ENCODE measurements around the gene GOLGA6D.
"Not testable (repeated sequence)": the region's sequence is repeated elsewhere in the genome, so short reads cannot be mapped to it uniquely, and the experiment has no call there.

The GOLGA6D gene, protein sequence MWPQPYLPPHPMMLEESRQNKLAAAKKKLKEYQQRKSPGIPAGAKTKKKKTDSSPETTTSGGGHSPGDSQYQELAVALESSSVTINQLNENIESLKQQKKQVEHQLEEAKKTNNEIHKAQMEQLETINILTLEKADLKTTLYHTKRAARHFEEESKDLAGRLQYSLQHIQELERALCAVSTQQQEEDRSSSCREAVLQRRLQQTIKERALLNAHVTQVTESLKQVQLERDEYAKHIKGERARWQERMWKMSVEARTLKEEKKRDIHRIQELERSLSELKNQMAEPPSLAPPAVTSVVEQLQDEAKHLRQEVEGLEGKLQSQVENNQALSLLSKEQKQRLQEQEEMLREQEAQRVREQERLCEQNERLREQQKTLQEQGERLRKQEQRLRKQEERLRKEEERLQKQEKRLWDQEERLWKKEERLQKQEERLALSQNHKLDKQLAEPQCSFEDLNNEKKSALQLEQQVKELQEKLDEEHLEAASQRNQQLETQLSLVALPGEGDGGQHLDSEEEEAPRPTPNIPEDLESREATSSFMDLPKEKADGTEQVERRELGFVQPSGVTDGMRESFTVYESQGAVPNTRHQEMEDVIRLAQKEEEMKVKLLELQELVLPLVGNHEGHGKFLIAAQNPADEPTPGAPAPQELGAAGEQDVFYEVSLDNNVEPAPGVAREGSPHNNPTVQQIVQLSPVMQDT

DNA sequence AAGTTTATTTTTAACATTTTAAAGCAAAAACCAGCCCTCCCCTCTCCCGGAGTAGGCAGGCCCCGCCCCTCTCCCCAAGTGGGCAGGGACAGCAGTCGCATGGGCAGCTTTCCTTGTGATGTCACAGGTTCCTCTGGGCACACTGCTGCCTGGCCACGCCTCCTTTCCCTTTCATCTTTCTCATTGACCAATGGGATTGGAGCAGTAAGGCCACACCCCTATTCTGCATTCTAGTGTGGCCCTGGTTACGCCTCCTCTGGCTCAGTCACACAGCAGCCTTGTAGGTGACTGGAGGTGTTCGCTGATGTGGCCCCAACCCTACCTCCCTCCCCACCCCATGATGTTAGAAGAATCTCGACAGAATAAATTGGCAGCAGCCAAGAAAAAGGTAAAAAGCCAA, at the start of gene GOLGA6D:
Gene GOLGA6D, plus strand, starts transcription at position 264 of the 400 bp plus-strand sequence. Its CDS starts 41 bp downstream, at position 305.
- DNase-seq (ENCODE audit: low read depth), result not testable (repeated sequence)

DNA sequence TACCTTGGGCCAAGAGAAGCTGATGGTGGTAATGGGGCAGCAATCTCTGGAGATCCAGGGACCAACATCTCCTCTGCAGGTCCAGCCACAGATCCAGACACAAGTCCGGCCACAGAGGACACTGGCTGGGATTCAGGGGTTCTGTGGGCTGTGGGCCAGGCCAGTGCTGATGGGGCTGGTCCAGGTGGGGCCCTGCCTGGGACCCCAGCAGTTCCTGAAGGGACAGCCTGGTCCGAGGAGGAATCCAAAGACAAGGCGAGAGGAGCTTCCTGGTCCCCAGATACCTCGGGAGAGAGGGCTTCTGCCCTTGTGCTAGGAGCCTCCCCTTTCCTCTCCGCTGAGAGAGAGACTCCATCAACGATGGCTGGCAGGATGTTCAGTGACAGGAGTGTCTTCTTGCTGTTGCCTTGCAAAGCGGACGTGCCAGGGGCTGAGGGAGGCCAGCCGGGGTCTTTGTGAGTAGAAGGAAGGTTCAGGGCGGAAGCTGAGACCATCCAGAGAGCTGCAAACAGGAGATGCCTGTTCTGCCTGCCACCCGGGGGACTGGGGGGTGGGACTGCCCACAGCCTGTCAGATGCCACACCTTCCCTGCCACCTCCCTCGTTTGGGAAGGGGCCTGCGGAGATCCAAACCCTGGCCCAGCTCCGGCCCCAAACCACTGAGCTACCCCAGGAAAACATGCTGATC, 49.0 kb upstream of the GOLGA6D start:
- no peak for DNase-seq (ENCODE audit: low read depth)

- no peak for DNase-seq (ENCODE audit: low read depth)
These were observed 48.3 kb upstream of the GOLGA6D start for GRCh38 chr15:75234191-75234810.

- DNase-seq (ENCODE audit: low read depth), result no peak
These were observed 47.5 kb upstream of the GOLGA6D start for GRCh38 chr15:75235051-75235673.

- DNase-seq (ENCODE audit: low read depth), result no peak
These were observed 46.6 kb upstream of the GOLGA6D start for GRCh38 chr15:75235760-75236729.

GRCh38 chr15:75237316-75237982, 45.2 kb upstream of the GOLGA6D start:
- DNase-seq (ENCODE audit: low read depth), result no peak

- DNase-seq (ENCODE audit: low read depth), result no peak
These were observed 44.5 kb upstream of the GOLGA6D start for GRCh38 chr15:75238150-75238549.

DNA sequence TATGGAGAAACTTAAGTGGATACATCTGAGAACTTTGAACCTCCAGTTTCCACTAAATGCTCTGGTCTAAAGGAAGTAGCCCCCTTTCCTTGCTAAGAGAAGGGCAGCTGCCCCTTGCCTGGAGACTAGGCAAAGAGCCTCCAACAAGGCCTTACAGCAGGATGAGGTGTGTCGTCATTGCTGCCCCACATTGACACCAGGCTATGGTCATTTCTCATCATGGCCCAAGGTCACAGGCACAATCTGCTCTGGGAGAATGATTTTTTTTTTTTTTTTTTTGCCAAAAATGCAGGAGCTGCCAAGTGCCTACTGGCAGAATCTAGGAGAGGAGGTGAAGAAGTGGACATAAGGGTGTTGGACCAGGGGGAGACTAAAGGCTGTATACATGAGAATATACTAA, 36.9 kb upstream of the GOLGA6D start:
- not testable (repeated sequence) for DNase-seq (ENCODE audit: low read depth)

DNA sequence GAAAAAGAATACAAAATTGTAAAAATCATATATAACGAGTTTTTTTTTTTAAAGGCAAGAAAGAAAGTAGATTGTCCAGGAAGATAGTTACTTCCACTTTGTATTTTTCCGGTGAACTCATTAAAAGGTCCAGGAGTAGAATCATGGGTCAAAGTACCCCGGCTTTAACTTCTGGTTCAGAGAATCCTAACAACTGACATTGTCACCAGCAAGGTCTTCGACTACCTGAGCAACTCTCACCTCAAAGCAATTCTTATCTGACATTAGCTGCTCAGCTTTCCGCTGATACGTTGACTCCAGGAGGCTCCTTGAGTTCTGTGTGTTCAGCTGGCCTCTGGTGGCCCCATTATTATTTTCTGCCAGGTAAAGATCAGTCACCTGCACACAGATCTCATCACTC, 33.6 kb upstream of the GOLGA6D start:
- not testable (repeated sequence) for DNase-seq (ENCODE audit: low read depth)

DNA sequence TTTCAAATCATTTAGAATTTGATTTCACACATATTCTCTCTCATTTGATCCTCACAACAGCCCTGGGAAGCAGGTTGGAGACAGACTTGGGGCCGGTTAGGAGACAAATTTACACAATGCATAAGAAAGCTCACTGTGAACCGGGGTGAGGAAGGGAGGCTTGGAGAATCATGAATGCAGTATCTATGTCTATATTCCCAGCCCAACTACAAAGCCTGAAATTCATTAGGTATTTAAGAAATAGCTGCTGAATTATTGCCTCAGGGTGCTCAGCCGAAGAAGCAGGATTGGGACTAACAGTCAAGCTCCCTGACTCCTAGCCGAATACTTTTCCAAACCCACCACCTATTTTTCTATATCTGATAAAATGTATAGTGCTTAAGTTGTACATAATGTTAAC, 32.9 kb upstream of the GOLGA6D start:
- DNase-seq (ENCODE audit: low read depth), result no peak

- not testable (repeated sequence) for DNase-seq (ENCODE audit: low read depth)
These were observed 31.3 kb upstream of the GOLGA6D start for GRCh38 chr15:75251343-75251742.

DNA sequence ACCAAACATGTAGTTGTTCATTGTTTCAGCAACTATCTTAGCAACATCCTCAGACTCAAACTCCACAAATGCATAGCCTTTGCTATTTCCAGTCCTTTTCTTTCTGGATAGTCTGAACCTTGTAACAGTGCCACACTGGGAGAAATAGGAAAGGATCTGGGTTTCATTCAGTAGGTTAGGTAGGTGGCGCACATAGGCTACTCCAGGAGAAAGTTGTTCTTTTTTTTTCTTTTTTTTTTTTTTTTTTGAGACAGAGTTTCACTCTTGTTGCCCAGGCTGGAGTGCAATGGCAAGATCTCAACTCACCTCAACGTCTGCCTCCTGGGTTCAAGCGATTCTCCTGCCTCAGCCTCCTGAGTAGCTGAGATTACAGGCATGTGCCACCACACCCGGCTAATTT, 30.4 kb upstream of the GOLGA6D start:
- DNase-seq (ENCODE audit: low read depth), result not testable (repeated sequence)

DNA sequence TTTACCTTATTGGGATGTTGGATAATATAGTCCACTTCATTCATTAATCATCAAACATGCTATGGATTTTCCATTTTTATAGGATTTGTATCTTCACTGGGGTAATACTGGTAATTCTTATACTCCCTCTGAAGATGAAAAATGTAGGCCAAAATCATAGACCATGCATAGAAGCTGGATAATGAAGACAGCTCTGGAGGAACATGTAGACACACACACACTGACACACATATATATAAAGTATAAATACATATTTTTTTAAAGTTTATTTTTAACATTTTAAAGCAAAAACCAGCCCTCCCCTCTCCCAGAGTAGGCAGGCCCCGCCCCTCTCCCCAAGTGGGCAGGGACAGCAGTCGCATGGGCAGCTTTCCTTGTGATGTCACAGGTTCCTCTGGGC, 24.6 kb upstream of the GOLGA6D start, which contains the start of gene GOLGA6C:
Gene GOLGA6C, plus strand, starts transcription at position 301 of the 400 bp plus-strand sequence. CDS start 265 bp downstream, outside the sequence.
- DNase-seq (ENCODE audit: low read depth), result not testable (repeated sequence)

GRCh38 chr15:75258620-75259343, 23.9 kb upstream of the GOLGA6D start:
- DNase-seq (ENCODE audit: low read depth), result not testable (repeated sequence)

GRCh38 chr15:75259873-75260272, 22.8 kb upstream of the GOLGA6D start:
- DNase-seq (ENCODE audit: low read depth), result not testable (repeated sequence)

- not testable (repeated sequence) for DNase-seq (ENCODE audit: low read depth)
These were observed 8.8 kb upstream of the GOLGA6D start for GRCh38 chr15:75273751-75274359.

DNA sequence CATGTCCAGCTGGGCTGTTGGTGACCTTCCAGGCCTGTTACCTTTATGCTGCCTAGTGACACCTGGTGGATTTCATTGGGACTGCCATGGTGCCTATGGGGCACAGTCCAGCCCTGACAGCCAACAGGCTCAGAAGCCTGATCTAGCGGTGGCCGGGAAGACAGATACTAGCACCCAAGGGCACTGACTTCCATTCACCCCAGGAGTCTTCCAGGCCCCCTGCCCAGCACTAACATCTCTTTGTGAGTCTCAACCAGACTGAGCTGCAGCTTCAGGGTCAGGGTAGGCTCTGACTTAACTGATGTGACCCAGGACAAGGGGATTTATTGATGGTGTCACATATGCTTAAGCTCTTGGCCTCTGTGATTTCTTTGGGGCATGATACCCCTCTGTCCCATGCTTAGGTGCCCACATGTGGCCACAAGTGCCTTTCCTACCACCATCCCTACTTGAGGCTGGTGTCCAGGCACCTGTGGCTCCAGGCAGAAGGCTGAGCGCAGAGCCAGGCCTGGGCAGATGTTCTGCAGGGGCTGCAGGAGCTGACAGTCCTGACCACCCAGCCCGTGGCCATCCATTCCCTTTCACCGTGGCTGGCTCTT, 8.0 kb upstream of the GOLGA6D start:
- not testable (repeated sequence) for DNase-seq (ENCODE audit: low read depth)

DNA sequence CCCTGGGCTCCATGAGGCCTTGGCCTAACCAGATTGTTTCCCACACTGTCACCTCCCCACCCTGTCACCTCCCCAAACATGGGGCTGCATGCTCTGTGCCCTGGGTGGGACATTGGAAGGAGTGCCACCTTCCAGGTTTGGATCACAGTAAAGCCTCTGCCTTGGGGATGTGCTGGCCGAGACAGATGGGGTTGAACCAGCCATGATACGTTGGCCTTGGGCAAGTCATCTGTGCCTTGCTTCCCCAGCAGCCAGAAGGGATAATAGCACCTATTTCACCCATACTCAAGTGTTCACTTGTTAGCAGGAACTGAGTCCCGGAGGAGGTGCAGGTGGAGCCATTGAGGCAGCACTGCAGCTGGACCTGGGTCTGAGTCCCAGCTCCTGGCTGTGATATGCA, 7.0 kb upstream of the GOLGA6D start:
- DNase-seq (ENCODE audit: low read depth), result not testable (repeated sequence)

Measured in HS-5 (cell line).